Activated CD4-positive, alpha-beta T cell treated with anti-CD3 and anti-CD28 coated beads for 36 hours (primary cell): ENCODE measurements around the gene CORO1A. TPM values are rescaled to one million over a fixed set of nuclear protein-coding genes. Genes with fewer than 3 reads are reported as not detected.

ENCODE experiments used
- ATAC-seq: fragments of 200-7000 bp; cut with Tn5 transposase; one replicate; pipeline ENCODE4 v1.10.0; 2021; ENCODE audit warnings: mild to moderate bottlenecking, moderate library complexity
- CTCF ChIA-PET: fragments of 350-600 bp; sonication (Branson Sonifier 250); formaldehyde crosslinking; loops from one replicate; lab custom pipeline; 2021; ENCODE audit warnings: antibody characterized with exemption; lab: Charles Lee
- POLR2A ChIA-PET: fragments of 350-600 bp; sonication (Branson Sonifier 250); formaldehyde crosslinking; loops from one replicate; lab custom pipeline; 2021; ENCODE audit warnings: antibody characterized with exemption, inconsistent platforms; lab: Charles Lee
- DNase-seq: peaks from one replicate; pipeline ENCODE4 v3.0.0-alpha.2; 2020
- H3K27ac Mint-ChIP-seq: one replicate; pipeline ENCODE4 v1.8.0; 2021; ENCODE audit warnings: mixed read lengths
- H3K27me3 Mint-ChIP-seq: one replicate; pipeline ENCODE4 v1.8.0; 2021; ENCODE audit warnings: mixed read lengths
- H3K36me3 Mint-ChIP-seq: one replicate; pipeline ENCODE4 v1.8.0; 2021; ENCODE audit warnings: low read depth, mixed read lengths
- H3K4me1 Mint-ChIP-seq: one replicate; pipeline ENCODE4 v1.8.0; 2021; ENCODE audit warnings: mixed read lengths
- H3K4me3 Mint-ChIP-seq: one replicate; pipeline ENCODE4 v1.8.0; 2021; ENCODE audit warnings: mild to moderate bottlenecking, moderate library complexity, mixed read lengths
- H3K9me3 Mint-ChIP-seq: one replicate; pipeline ENCODE4 v1.8.0; 2021; ENCODE audit warnings: low read depth, mixed read lengths
- intact Hi-C, 2 experiments: fragments of 100-400 bp; cut with DNase I in 1 of 2; cut with micrococcal nuclease in 1 of 2; formaldehyde crosslinking; loops; one replicate each; pipeline versions ENCODE4 v1.14.2 to v1.15.1; 2022 to 2024; cut with DNase I, micrococcal nuclease
- total RNA-seq, 2 experiments: library from RNA; stranded (reverse); gene quantifications; one replicate each; pipeline ENCODE4 v1.2.3, GENCODE V29; 2021

Gene CORO1A
- total RNA-seq = 1,000 to 10,000 TPM in 1 of 2 experiments, 100 to 1,000 TPM in 1; 997 to 1,175 TPM

DNA sequence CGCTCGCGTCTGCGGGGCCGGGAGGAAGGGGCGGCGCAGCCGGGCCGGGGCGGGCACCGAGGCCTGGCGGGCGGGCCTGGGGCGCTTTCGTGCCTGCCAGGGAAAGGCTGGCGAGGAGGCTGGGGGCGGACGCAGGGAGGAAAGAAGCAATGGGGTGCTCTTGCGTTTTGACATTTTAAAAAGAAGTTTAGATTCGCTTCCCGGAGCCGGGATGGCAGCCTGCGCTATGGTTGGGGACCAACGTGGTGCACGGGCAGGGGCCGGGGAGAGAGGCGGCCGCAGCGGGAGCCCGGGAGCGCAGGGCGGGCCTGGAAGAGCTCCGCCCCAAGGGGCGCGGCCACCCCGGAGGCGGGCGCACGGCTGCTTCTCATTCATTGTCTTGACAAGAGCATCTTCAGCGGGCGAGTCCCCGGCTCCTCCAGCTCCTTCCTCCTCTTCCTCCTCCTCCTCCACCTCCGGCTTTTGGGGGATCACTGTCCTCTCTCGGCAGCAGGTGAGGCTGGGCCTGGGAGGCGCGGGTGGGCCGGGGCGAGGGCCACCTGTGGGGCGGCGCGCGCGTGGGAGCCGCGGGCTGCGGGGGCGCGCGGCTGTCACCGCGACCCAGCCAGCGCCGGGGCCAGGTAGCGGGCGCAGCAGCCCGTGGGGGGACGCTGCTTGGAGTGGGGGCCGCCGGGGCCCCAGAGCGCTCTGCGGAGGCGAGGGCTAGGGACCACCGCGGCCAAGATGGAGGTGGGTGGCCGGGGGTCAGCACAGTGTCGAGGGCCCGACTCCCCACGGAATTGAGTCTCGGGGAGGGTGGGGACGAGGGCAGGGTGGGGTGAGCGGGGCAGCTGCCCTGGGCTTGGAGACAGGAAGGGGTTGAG lies at the start of gene CORO1A:
TSS of gene CORO1A (plus strand) at position 370 of the 863 bp plus-strand sequence. CDS start 1,608 bp downstream, outside the sequence.
- H3K4me3 Mint-ChIP-seq = peak within 1 kb of the TSS; percentile 91
- intact Hi-C loops = loop anchor here in 1 of 2 experiments (1.0 kb wide), 4 partner anchors 60 to 118 kb away; partner anchors contain the start of genes ALDOA, MAPK3 and YPEL3
- CTCF ChIA-PET = interaction anchor here (2.0 kb wide), 1 partner anchor 91 kb away, joined by 6 read pairs; the partner anchor contains the start of gene TBX6
- no peaks in the 10 kb centered on the region for H3K27me3 Mint-ChIP-seq
- POLR2A ChIA-PET = interaction anchor here (0.6 to 1.4 kb wide), 8 partner anchors 90 to 564 kb away, joined by 3 to 7 read pairs (median 4); partner anchors contain the start of genes ALDOA and TBX6
- H3K27ac Mint-ChIP-seq = peak within 1 kb of the TSS; percentile 99
- peaks cover 23% of the 10 kb centered on the region for H3K4me1 Mint-ChIP-seq
- DNase-seq = peak; percentile 95
- peaks cover 43% of the 10 kb centered on the region for H3K36me3 Mint-ChIP-seq
- H3K9me3 Mint-ChIP-seq = no peaks in the 10 kb centered on the region
- ATAC-seq = peak; percentile 53

GRCh38 chr16:30136971-30137605 lies 46.3 kb upstream of the CORO1A start:
- intact Hi-C loops = loop anchor here in 1 of 2 experiments (1.0 kb wide), 1 partner anchor 8 kb away; no protein-coding TSS in a partner anchor
- no peak overlapping the region for H3K27ac Mint-ChIP-seq
- CTCF ChIA-PET = interaction anchor here (0.6 to 0.8 kb wide), 2 partner anchors 35 to 40 kb away, joined by 3 read pairs; no protein-coding TSS in a partner anchor
- no peaks in the 10 kb centered on the region for H3K36me3 Mint-ChIP-seq
- peaks cover 12% of the 10 kb centered on the region for H3K4me1 Mint-ChIP-seq
- ATAC-seq = no peak
- POLR2A ChIA-PET = no interaction called here
- no peaks in the 10 kb centered on the region for H3K27me3 Mint-ChIP-seq
- H3K9me3 Mint-ChIP-seq = no peaks in the 10 kb centered on the region
- DNase-seq = no peak
- H3K4me3 Mint-ChIP-seq = no peak overlapping the region

DNA sequence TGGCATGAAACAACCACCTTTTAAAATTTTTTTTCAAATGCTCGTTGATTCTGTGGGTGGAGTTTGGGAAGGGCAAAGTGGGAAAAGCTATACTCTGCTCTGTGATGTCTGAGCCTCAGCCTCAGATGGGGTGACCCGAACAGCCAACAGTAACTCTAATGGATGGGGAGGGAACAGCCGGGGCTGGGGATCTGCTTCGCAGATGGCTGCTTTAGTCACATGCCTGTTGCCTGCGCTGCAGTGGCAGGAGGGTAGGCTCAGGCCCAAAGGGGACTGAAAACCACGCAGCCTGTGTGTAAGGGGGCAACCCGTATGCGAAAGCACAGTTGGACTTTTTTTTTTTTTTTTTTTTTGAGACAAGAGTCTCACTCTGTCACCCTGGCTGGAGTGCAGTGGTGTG lies 45.5 kb upstream of the CORO1A start:
- H3K27ac Mint-ChIP-seq = no peak overlapping the region
- no peaks in the 10 kb centered on the region for H3K27me3 Mint-ChIP-seq
- ChIA-PET CTCF (interaction anchor here (0.6 kb wide), 1 partner anchor 35 kb away, joined by 3 read pairs; no protein-coding TSS in a partner anchor), POLR2A (no interaction called here)
- intact Hi-C loops = loop anchor here in 1 of 2 experiments (1.0 kb wide), 1 partner anchor 9 kb away; no protein-coding TSS in a partner anchor
- ATAC-seq (no peak), DNase-seq (no peak)
- H3K4me3 Mint-ChIP-seq = no peak overlapping the region
- H3K9me3 Mint-ChIP-seq = no peaks in the 10 kb centered on the region
- H3K4me1 Mint-ChIP-seq = peaks cover 14% of the 10 kb centered on the region
- no peaks in the 10 kb centered on the region for H3K36me3 Mint-ChIP-seq

DNA sequence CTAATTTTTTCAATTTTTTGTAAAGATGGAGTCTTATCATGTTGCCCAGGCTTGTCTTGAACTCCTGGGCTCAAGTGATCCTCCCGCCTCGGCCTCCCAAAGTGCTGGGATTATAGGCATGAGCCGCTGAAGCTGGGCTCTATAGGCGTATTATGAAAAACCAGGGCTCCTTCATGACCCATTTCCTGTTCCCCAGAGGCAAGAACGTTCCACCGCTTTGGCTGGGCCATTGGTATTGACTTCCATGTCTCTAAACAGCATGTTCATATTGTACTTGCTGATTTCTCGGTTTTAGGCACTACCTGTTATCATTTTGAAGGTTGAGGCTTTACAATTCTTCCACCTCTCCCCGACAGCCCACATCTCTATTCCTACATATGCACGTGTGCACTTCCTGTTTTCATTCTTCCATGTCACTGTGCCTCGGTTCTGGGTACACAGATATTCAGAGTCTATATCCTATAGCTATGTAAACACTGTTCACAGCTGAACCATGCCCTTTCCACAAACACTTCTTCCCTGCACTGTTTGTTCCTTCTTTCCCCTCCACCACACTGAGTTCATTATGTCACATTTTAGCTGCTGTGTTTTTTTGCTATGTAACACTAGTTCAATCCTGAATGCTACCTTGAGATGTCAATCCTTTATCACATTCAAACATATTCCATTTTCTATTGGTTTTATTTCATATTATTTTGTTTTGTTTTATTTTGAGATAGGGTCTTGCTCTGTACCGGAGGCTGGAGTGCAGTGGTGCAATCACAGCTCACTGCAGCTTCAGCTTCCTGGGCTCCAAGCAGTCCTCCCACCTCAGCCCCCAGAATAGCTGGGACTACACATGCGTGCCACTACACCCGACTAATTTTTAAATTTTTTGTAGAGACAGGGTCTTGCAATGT lies 43.6 kb upstream of the CORO1A start:
- Mint-ChIP-seq H3K36me3 (no peaks in the 10 kb centered on the region), H3K9me3 (no peaks in the 10 kb centered on the region), H3K27ac (peak overlapping the region; percentile 57), H3K4me1 (peaks cover 20% of the 10 kb centered on the region), H3K27me3 (no peaks in the 10 kb centered on the region), H3K4me3 (no peak overlapping the region)
- intact Hi-C loops = no loop called here
- ATAC-seq = peak; percentile 20
- ChIA-PET CTCF (interaction anchor here (0.6 to 1.4 kb wide), 8 partner anchors 12 to 519 kb away, joined by 3 to 5 read pairs (median 4); no protein-coding TSS in a partner anchor), POLR2A (interaction anchor here (0.6 kb wide), 2 partner anchors 13 to 47 kb away, joined by 3 read pairs; no protein-coding TSS in a partner anchor)
- peak; percentile 22 for DNase-seq

GRCh38 chr16:30141750-30142149 lies 41.7 kb upstream of the CORO1A start:
- intact Hi-C loops = no loop called here
- H3K27ac Mint-ChIP-seq = no peak overlapping the region
- H3K4me3 Mint-ChIP-seq = no peak overlapping the region
- H3K4me1 Mint-ChIP-seq = peaks cover 20% of the 10 kb centered on the region
- ATAC-seq (peak; percentile 52), DNase-seq (peak; percentile 10)
- H3K27me3 Mint-ChIP-seq = no peaks in the 10 kb centered on the region
- no peaks in the 10 kb centered on the region for H3K9me3 Mint-ChIP-seq
- POLR2A ChIA-PET = no interaction called here
- no peaks in the 10 kb centered on the region for H3K36me3 Mint-ChIP-seq
- CTCF ChIA-PET = no interaction called here

- H3K27ac Mint-ChIP-seq = peak overlapping the region; percentile 2
- intact Hi-C loops = no loop called here
- no peaks in the 10 kb centered on the region for H3K9me3 Mint-ChIP-seq
- no peaks in the 10 kb centered on the region for H3K27me3 Mint-ChIP-seq
- POLR2A ChIA-PET = no interaction called here
- peaks cover 20% of the 10 kb centered on the region for H3K4me1 Mint-ChIP-seq
- ATAC-seq (peak; percentile 82), DNase-seq (peak; percentile 33)
- H3K36me3 Mint-ChIP-seq = no peaks in the 10 kb centered on the region
- no peak overlapping the region for H3K4me3 Mint-ChIP-seq
- CTCF ChIA-PET = no interaction called here
Observed at GRCh38 chr16:30142672-30143346, 40.6 kb upstream of the CORO1A start.

DNA sequence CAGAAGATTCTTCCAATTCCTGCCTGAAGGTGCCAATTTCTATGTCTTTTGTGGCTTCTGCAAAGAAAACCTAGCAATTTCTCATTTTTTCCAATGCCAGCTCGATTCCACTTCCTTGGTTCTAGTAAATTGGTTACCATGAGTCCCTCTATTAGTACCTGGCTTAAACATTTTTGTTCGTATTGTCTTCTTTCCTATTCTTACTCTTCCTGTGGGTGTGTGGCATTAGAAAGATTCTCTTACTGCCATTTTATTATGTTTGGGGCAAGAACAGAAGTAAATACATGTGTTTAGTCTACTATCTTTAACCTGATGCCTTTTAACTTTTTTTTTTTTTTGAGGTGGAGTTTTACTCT lies 40.1 kb upstream of the CORO1A start:
- no peak overlapping the region for H3K4me3 Mint-ChIP-seq
- peak overlapping the region; percentile 2 for H3K27ac Mint-ChIP-seq
- peaks cover 20% of the 10 kb centered on the region for H3K4me1 Mint-ChIP-seq
- no peaks in the 10 kb centered on the region for H3K9me3 Mint-ChIP-seq
- intact Hi-C loops = no loop called here
- ChIA-PET POLR2A (interaction anchor here (0.6 kb wide), 1 partner anchor 553 kb away, joined by 4 read pairs; no protein-coding TSS in a partner anchor), CTCF (no interaction called here)
- H3K36me3 Mint-ChIP-seq = no peaks in the 10 kb centered on the region
- DNase-seq (no peak), ATAC-seq (peak; percentile 35)
- no peaks in the 10 kb centered on the region for H3K27me3 Mint-ChIP-seq

- no peak overlapping the region for H3K27ac Mint-ChIP-seq
- no peak overlapping the region for H3K4me3 Mint-ChIP-seq
- DNase-seq (no peak), ATAC-seq (no peak)
- H3K4me1 Mint-ChIP-seq = peaks cover 20% of the 10 kb centered on the region
- H3K27me3 Mint-ChIP-seq = no peaks in the 10 kb centered on the region
- intact Hi-C loops = no loop called here
- ChIA-PET POLR2A (no interaction called here), CTCF (no interaction called here)
- no peaks in the 10 kb centered on the region for H3K36me3 Mint-ChIP-seq
- H3K9me3 Mint-ChIP-seq = no peaks in the 10 kb centered on the region
Observed at GRCh38 chr16:30144017-30144416, 39.4 kb upstream of the CORO1A start.

- Mint-ChIP-seq H3K27ac (no peak overlapping the region), H3K9me3 (peaks cover 4% of the 10 kb centered on the region), H3K4me1 (peaks cover 14% of the 10 kb centered on the region), H3K27me3 (no peaks in the 10 kb centered on the region), H3K4me3 (no peak overlapping the region), H3K36me3 (no peaks in the 10 kb centered on the region)
- intact Hi-C loops = no loop called here
- DNase-seq (no peak), ATAC-seq (no peak)
- ChIA-PET CTCF (no interaction called here), POLR2A (no interaction called here)
Observed at GRCh38 chr16:30144917-30145316, 38.5 kb upstream of the CORO1A start.

DNA sequence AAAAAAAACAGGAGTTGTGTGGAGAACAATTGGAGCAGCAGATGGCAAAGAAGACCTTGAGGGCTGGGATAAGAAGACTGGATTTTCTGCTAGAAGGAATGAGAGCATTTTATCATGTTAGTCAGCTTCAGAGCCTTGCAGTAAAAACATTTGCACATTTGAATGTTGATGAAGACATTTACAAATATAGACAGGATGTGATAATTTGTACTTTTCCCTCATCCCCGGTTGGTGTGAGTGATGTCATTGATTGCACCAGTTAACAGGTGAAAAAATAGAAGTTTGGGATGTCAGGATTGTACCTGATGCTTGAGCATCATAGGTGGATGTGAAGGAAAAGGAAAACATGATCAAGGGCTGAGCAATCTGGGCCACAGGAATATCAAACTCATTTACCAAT lies 37.7 kb upstream of the CORO1A start:
- Mint-ChIP-seq H3K36me3 (no peaks in the 10 kb centered on the region), H3K4me1 (peaks cover 12% of the 10 kb centered on the region), H3K4me3 (no peak overlapping the region), H3K27ac (no peak overlapping the region), H3K27me3 (no peaks in the 10 kb centered on the region), H3K9me3 (peaks cover 4% of the 10 kb centered on the region)
- DNase-seq = no peak
- no peak for ATAC-seq
- intact Hi-C loops = no loop called here
- ChIA-PET CTCF (no interaction called here), POLR2A (no interaction called here)
